ENCODE data around the gene NR3C1.

DNA sequence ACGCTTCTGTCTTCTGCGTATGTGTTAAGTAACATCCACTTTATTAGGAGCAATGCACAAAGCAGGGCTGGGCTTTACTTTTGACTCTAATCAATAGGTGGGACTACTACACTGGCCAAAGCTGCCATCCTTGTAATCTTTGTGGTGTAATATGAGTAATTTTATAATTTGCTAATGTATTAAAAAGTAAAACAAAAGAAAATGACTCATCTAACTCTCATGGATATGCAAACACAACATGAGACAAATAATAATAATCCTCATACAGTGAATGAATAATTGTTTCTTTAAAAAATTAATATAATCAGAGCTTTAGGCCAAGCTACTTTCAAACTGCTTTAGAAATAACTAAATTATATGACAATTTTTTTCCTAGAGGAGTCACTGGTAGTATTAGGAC is 90.7 kb downstream of the NR3C1 start:
- TF ChIP-seq, protein P1, sequence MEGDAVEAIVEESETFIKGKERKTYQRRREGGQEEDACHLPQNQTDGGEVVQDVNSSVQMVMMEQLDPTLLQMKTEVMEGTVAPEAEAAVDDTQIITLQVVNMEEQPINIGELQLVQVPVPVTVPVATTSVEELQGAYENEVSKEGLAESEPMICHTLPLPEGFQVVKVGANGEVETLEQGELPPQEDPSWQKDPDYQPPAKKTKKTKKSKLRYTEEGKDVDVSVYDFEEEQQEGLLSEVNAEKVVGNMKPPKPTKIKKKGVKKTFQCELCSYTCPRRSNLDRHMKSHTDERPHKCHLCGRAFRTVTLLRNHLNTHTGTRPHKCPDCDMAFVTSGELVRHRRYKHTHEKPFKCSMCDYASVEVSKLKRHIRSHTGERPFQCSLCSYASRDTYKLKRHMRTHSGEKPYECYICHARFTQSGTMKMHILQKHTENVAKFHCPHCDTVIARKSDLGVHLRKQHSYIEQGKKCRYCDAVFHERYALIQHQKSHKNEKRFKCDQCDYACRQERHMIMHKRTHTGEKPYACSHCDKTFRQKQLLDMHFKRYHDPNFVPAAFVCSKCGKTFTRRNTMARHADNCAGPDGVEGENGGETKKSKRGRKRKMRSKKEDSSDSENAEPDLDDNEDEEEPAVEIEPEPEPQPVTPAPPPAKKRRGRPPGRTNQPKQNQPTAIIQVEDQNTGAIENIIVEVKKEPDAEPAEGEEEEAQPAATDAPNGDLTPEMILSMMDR (IDR thresholded peaks at IDR 0.05): no peak
- TF ChIP-seq POLR2A (IDR thresholded peaks at IDR 0.05): no peak

All from uterus (tissue), 2 donors.